HG02970 (cell line): ENCODE results near the gene KCNN3.

Source experiments
- ATAC-seq: cut with Tn5 transposase; IDR thresholded peaks from one replicate; pipeline ENCODE4 v1.9.1; 2021; ENCODE audit warnings: mild to moderate bottlenecking, moderate library complexity, moderate number of reproducible peaks; ENCODE audit not compliant: unreplicated experiment, low FRiP score

Gene KCNN3

DNA sequence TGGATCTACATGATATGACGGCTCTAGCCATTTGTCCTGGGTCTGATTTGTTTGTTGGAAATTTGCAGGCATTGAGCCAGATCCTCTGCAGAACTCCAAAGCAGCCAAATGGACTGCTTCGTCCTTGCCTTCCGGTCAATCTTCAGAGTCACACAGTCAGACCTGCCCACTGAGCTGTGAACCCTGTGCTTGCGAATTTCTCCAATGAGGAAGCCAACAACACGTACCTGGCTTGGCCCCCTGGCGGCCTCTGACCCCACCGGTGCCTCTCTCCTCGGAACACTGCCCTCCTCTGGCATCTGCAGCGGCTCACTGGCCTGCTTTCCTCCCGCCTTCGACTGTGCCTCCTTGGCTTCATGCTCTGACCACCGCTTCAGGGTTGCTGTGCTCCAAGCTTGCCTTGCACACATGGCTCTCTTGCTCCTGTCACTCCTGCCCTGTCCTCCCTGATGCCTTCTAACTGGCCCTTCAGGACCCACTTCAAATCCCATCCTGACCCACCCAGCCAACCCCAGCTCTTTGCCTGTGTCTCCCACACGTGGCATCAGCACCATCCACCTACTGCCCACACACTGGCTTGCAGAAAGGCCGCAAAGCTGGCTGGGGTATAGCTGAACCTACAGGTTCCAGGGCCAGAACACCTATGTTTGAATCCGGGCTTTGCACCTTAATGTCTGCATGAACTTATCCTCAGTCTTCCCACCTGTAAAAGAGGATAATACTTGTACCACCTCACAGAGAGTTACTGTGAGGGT is 128.2 kb downstream of the KCNN3 start:
- no peak for ATAC-seq

DNA sequence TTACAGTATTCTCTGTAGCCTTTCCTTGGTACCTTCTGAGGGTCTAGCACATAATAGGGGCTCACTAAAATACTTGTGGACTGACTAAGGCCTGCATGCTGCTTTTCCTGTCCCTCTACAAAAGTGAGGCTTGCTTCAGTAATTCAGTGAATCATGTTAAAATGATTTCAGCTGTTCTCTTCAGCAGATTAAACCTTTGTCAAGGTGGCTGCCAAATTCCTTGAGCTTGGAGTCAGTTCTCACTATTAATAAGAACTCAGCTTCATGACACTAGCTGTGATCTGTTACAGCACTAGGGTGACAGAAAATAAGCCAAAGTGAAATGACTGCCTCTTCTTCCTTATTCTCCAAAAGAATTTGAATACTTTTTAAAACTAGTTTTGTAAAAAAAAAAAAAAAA is 128.8 kb downstream of the KCNN3 start:
- ATAC-seq, result no peak

DNA sequence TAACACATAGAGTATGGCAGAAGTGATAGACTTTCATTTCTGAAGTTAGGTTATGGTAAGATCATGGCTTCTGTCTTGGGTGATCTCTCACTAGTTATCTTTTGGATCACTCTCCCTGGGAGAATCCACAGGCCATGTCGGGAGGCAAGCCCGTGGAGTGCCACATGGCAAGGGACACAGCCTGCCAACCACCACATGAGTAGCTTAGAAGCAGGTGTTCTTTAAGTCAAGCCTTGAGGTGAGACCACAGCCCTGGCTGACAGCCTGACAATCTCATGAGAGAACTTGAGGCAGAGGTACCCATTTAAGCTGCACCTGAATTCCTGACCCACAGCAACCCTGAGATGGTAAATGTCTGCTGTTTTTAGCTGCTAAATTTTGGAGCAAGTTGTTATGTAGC is 130.4 kb downstream of the KCNN3 start:
- ATAC-seq, result no peak

DNA sequence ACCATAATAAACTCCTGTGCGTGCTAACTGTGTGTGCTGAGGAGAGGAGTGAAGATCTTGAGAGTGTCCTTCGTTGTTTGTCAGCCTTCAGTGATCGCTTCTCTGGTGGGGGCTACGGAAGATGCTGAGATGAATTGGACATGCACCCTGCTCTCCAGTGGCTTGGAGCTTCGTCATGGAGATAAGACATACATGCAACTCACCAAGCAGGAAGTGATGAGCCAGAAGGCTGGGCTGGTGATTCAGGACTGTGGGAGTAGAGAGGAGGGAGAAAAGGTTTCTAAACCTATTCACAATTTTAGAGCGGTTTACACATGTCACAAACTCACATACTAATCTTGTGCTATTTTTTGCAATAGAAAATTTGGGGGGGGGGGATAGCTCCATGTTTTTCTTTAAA is 133.2 kb downstream of the KCNN3 start:
- no peak for ATAC-seq

GRCh38 chr1:154735804-154736168 is 134.3 kb downstream of the KCNN3 start:
- no peak for ATAC-seq

- ATAC-seq, result no peak
Observed at GRCh38 chr1:154735061-154735803, 134.8 kb downstream of the KCNN3 start.

- ATAC-seq, result no peak
Observed at GRCh38 chr1:154733621-154734020, 136.5 kb downstream of the KCNN3 start.

- no peak for ATAC-seq
Observed at GRCh38 chr1:154730986-154731489, 139.0 kb downstream of the KCNN3 start.

DNA sequence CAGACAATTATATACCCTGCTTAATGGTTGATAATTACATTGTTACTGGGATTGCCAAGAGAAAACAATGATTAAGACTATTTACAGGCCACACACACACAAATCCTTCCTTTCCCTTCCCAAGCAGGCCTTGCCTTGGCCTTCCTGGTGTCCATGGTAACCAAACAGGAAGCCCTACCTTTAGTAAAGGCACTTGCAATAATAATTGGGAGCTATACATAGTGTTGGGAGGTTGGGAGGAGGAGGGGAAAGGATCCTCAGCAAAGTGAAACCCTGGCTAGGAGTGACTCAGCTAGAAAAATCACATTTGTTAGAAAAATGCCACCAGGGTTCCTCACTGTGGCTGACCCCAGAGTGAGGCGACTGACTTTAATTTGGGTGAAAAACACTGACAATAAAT is 139.8 kb downstream of the KCNN3 start:
- no peak for ATAC-seq

GRCh38 chr1:154729577-154729976 is 140.5 kb downstream of the KCNN3 start:
- no peak for ATAC-seq

- no peak for ATAC-seq
Observed at GRCh38 chr1:154729031-154729442, 141.0 kb downstream of the KCNN3 start.

- ATAC-seq, result no peak
Observed at GRCh38 chr1:154726896-154727753, 143.0 kb downstream of the KCNN3 start.

- ATAC-seq, result no peak
Observed at GRCh38 chr1:154726443-154726842, 143.6 kb downstream of the KCNN3 start.

DNA sequence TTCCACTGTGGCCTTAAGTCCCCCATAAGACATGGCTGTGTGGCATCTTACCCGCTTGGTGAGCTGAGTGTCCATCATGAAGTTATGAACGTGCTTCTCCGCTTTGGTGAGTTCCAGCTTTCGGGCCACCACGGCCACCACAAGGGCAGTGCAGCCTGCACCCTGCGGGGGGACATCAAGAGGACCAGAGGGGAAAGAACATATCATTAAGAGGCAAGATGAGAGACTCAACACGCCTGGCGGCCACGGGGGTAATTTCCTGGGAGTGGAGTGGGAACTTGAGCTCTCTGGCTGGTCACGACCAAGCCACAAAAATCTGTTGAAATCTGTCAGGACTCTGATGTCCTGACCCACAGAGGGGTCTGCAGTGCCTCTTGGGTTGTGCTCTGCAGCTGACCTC is 144.2 kb downstream of the KCNN3 start:
- ATAC-seq, result no peak

DNA sequence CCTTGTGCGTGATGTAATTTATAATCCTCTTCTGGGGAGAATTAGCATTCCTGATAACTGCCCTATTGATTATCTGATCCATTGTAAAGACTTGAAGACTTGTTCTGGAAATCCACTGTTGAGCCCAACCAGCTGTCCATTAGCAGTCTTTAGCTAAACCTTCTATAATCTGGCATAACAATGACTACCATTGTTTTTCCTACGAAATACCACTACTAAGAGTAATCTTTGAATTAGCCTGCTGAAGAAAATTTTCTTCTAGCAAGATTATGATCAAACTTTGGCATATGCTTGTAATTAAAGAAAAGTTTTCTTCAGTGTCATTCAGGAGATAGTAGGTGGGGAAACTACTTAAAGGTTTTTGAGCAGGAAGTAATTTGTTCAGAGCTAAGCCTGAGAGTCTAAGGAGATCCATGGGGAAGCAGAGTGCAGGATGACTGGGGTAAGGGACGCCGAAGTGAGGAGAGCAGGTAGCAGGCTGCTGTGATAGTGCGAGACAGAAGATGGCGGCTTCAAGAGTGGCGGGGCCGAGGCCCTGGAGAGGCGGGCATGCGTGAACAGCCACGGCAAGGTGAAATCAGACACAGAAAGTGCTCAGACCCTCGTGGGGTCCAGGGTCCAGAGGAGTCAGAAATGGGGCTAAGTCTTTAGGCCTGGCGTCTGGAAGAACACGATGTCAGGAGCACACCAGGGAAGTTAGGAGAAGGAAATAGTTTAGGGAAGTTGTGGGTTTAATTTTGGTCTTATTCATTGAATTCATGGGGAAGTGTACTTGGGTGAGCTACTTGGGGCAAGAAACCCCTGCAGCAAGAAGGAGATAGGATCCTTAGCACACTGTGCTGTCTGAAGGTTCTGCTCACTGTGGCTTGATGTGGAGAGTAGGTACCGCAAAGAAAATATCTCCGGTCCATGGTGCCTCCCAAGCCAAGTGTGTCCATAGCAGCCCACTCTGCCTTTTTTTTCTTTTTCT is 149.5 kb downstream of the KCNN3 start:
- ATAC-seq, result no peak

- no peak for ATAC-seq
Observed at GRCh38 chr1:154719586-154720327, 150.3 kb downstream of the KCNN3 start.

DNA sequence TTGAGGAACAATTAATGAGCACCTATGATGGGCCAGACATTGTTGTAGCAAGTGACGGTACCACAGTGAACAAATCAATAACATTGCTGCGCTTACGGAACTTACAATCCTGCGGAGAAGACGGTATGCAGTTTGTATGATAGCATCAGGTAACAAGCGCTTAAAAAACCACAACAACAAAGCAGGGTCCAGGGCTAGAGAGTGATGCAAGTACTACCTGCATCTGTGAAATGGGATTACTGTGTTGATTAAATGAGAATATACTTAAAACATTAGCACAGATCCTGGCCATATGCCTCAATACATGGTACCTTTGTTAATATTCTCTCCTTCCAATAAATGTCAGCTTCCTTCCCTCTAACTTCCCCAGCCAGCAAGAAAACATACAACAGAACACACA is 151.5 kb downstream of the KCNN3 start:
- no peak for ATAC-seq

DNA sequence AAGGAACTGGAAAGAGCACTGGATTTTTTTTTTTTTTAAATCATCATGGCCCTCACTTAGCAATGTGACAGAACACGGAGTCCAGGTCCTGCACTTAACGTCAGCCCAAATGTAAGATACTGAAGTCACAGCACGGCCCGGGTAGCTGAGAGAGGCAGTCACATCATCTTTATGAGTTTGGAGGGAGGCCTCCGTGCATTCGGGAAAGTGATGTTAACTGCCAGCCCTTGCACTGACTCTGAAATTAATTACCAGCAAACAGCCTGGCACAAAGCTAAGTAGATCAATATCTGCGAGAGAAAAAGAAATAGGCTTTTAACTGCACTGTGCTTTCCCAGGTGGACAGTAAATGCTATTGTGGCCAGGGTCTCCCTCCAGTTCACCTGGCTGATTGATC is 152.6 kb downstream of the KCNN3 start:
- no peak for ATAC-seq
